ENCODE measurements around the gene PTPRA. TPM values are rescaled to one million over a fixed set of nuclear protein-coding genes. Genes with fewer than 3 reads are reported as not detected.
A peak's percentile ranks its signal among the peaks of the same experiment; 100 is the strongest.

PTPRA gene
- total and polyA plus RNA-seq, 9 of the 15 experiments (the other 6 are each of a cell fraction or from before 2014, with no cell fraction given): 3.4 to 80.5 (median 28.0) TPM

GRCh38 chr20:2914160-2914559, 40.9 kb downstream of the PTPRA start:
- H4K20me1 ChIP-seq (replicated peaks; ENCODE audit: control insufficient read depth, insufficient read depth, low read length): 0 out of 2 replicates have a peak, but pooled peaks cover 4% of the 10 kb centered on the region
- no peaks in the 10 kb centered on the region for H3K4me1 ChIP-seq (replicated peaks in 1 of 2; ENCODE audit: control insufficient read depth in 2 of 2, insufficient read depth in 2 of 2, low read length in 2 of 2)
- intact Hi-C loops (cut with micrococcal nuclease) (loop anchor here (1.0 to 5.0 kb wide), 2 partner anchors 68 to 87 kb away; no protein-coding TSS in a partner anchor), in situ Hi-C loops (cut with MboI) (no loop called here)
- no peak overlapping the region for H2AFZ ChIP-seq (ENCODE audit: low read depth, low read length)
- peak; percentile 69 for ATAC-seq
- ChIA-PET POLR2A (no interaction called here), CTCF (ENCODE audit: low intra/inter-chr PET ratio) (interaction anchor here (0.5 to 1.3 kb wide), 4 partner anchors 40 to 201 kb away, joined by 3 to 4 read pairs (median 3); no protein-coding TSS in a partner anchor)
- FAIRE-seq: no peak
- no peaks in the 10 kb centered on the region for H3K9me3 ChIP-seq (replicated peaks; ENCODE audit: control insufficient read depth, insufficient read depth, low read depth, low read length)
- H3K79me2 ChIP-seq (ENCODE audit: control insufficient read depth, insufficient read depth, low read length): peaks cover 7% of the 10 kb centered on the region
- TF ChIP-seq RBM14 (IDR thresholded peaks at IDR 0.05; ENCODE audit: borderline replicate concordance, insufficient read depth, low read depth, low read length): no peak
- TF ChIP-seq NR3C1 (CRISPR knock-in tag; IDR thresholded peaks at IDR 0.05): no peak
- TF ChIP-seq RAD21 (CRISPR knock-in tag; conservative IDR thresholded peaks at IDR 0.05 in 1 of 2, IDR thresholded peaks at IDR 0.05 in 1 of 2): peak; percentile 40 to 59
- 0 out of 2 replicates have a peak, but pooled peaks have one; percentile 11 for TF ChIP-seq SMC3 (conservative IDR thresholded peaks at IDR 0.05; ENCODE audit: insufficient read depth, low read depth, low read length)
- TF ChIP-seq RBM17 (IDR thresholded peaks at IDR 0.05; ENCODE audit: borderline replicate concordance, low read depth, low read length): no peak
- TF ChIP-seq CTCF (IDR thresholded peaks at IDR 0.05 in 2 of 3, conservative IDR thresholded peaks at IDR 0.05 in 1 of 3; ENCODE audit: insufficient read depth in 2 of 3, low read depth in 1 of 3, low read length in 3 of 3): peak in 2 of 3 experiments; percentile 19 to 52; a peak in 2 of 6 replicates
- no peak for TF ChIP-seq ZNF778 (CRISPR knock-in tag; IDR thresholded peaks at IDR 0.05)
- TF ChIP-seq REST (IDR thresholded peaks at IDR 0.05; ENCODE audit: borderline replicate concordance): peak; percentile 12; the same call in 1 of the 2 replicates
- TF ChIP-seq REST (CRISPR knock-in tag; IDR thresholded peaks at IDR 0.05; ENCODE audit: low read depth): no peak
- H3K36me3 ChIP-seq (ENCODE audit: control insufficient read depth, insufficient read depth, low read length): no peaks in the 10 kb centered on the region; the same call in 2 of the 3 replicates
- H3K4me3 ChIP-seq: no peak overlapping the region
- H3K4me2 ChIP-seq (ENCODE audit: insufficient read depth, low read length): no peak overlapping the region
- BruUV-seq (replicated peaks): no TSS peak
- peak in 1 of 4 experiments; percentile 20 for DNase-seq (ENCODE audit: extremely low read depth in 1 of 4, low spot score in 3 of 4)
- no peak overlapping the region for H3K27ac ChIP-seq (ENCODE audit: extremely low read depth, low read depth, low read length)
- no peaks in the 10 kb centered on the region for H3K27me3 ChIP-seq (ENCODE audit: control insufficient read depth in 2 of 2, insufficient read depth in 2 of 2, low read length in 2 of 2)
- H3K9me1 ChIP-seq (ENCODE audit: control insufficient read depth, insufficient read depth, low read length): no peaks in the 10 kb centered on the region
- H3K9ac ChIP-seq (ENCODE audit: insufficient read depth in 1 of 2, low read depth in 2 of 2, low read length in 2 of 2): no peak overlapping the region

Data from K562 (cell line).